GM12892 (cell line): ENCODE measurements around the gene SOX11.

Experiments
- POLR2A ChIP-seq: IDR thresholded peaks from 2 replicates; pipeline ENCODE4 v1.6.1; 2011; ENCODE audit warnings: low read depth, low read length, control low read depth
- POLR2AphosphoS5 ChIP-seq: IDR thresholded peaks from 2 replicates; pipeline ENCODE4 v1.6.1; 2011; ENCODE audit warnings: low read depth, low read length, control low read depth

DNA sequence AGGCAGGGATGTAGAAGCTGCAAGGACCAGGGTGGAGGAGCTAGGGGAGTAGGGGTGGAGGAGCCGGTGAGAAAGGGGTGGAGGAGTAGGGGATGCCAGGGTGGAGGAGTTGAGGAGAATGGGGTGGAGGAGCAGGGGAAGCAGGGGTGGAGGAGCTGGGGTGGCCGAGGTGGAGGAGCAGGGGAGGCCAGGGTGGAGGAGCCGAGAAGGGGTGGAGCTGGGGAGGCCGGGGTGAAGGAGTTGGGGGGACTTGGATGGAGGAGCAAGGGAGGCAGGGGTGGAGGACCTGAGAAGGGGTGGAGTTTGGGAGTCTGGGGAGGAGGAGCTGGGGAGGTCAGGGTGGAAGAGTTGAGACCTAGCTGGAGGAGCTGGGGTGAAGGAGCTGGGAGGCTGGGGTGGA lies 13.3 kb downstream of the SOX11 start:
- no peak for TF ChIP-seq POLR2A
- no peak for TF ChIP-seq POLR2AphosphoS5
